ENCODE results near the gene PLA2G2C.
A peak's percentile ranks its signal among the peaks of the same experiment; 100 is the strongest.

Gene PLA2G2C

DNA sequence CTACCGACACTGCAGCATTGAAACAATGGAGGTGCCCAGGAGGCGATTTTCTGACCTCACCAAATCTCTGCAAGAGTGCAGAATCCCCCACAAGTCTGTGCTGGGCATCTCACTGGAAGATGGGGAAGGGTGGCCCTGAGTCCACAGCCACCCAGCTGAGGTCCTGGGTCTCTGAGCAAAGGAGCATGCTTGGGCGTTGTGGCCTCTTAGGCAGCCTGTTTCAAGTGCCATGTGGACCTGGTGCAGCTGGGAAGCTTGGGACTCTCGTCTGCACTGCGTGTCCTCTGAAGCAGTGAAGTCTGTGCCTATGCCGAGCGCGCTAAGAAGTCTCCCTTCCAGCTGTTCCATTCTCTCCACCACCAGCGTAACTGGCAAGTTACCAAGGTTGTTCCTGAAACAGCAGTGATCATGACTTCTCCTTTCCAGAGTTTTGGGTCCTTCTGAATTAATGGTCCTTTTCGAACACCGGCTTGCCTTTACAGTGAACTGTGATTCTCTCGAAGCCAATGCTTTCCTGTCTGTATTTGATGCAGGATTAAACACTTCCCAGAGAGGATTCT, 5.0 kb upstream of the PLA2G2C start:
- no peak overlapping the region for H3K4me3 ChIP-seq (ENCODE audit: low read depth in 1 of 2, low read length in 2 of 2)
- no peaks in the 10 kb centered on the region for H3K27me3 ChIP-seq (ENCODE audit: low read depth, low read length)
- H3K27ac ChIP-seq (ENCODE audit: low read length): no peak overlapping the region
- H3K9me3 ChIP-seq (ENCODE audit: control insufficient read depth in 1 of 2, low read length in 2 of 2): no peaks in the 10 kb centered on the region
- peaks cover 16 to 20% of the 10 kb centered on the region in 2 donors for H3K4me1 ChIP-seq (ENCODE audit: control insufficient read depth in 1 of 2, insufficient read depth in 2 of 2, low read length in 2 of 2)
- H3K36me3 ChIP-seq (ENCODE audit: control insufficient read depth in 1 of 2, insufficient read depth in 2 of 2, low read length in 2 of 2): peaks cover 0 to 6% of the 10 kb centered on the region in 2 donors

DNA sequence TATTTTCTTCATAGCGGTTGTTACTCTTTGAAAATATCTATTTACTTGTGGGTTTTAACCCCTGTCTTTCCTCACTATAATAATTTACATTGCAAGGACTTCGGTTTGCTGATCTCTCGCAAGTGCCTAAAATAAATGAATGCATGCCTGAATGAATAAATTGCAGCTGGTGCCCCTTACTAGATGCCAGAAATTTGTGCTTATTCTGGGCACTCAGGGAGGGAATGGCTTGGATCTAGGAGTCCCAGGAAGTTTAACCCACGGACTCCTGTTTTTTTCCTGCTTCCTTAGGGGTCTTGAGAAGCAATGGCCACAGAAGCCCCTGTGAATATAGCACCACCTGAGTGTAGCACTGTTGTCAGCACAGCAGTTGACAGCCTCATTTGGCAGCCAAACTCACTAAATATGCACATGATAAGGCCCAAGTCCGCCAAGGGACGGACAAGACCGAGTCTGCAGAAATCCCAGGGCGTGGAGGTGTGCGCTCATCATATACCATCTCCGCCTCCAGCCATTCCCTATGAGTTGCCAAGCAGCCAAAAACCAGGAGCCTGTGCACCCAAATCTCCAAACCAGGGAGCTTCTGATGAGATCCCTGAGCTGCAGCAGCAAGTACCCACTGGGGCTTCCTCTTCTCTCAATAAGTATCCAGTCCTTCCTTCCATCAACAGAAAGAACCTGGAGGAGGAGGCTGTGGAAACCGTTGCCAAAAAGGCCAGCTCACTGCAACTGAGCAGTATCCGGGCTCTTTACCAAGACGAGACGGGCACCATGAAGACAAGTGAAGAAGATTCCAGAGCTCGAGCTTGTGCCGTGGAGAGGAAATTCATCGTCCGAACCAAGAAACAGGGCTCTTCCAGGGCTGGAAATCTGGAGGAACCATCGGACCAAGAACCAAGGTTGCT, 4.2 kb upstream of the PLA2G2C start:
- Histone ChIP-seq H3K4me1 (ENCODE audit: control insufficient read depth in 1 of 2, insufficient read depth in 2 of 2, low read length in 2 of 2) (peaks cover 17 to 20% of the 10 kb centered on the region in 2 donors), H3K27ac (ENCODE audit: low read length) (no peak overlapping the region), H3K36me3 (ENCODE audit: control insufficient read depth in 1 of 2, insufficient read depth in 2 of 2, low read length in 2 of 2) (peaks cover 0 to 6% of the 10 kb centered on the region in 2 donors), H3K4me3 (ENCODE audit: low read depth in 1 of 2, low read length in 2 of 2) (no peak overlapping the region), H3K27me3 (ENCODE audit: low read depth, low read length) (no peaks in the 10 kb centered on the region), H3K9me3 (ENCODE audit: control insufficient read depth in 1 of 2, low read length in 2 of 2) (no peaks in the 10 kb centered on the region)

- Histone ChIP-seq H3K4me3 (ENCODE audit: low read depth in 1 of 2, low read length in 2 of 2) (no peak overlapping the region), H3K9me3 (ENCODE audit: control insufficient read depth in 1 of 2, low read length in 2 of 2) (no peaks in the 10 kb centered on the region), H3K27ac (ENCODE audit: low read length) (no peak overlapping the region), H3K36me3 (ENCODE audit: control insufficient read depth in 1 of 2, insufficient read depth in 2 of 2, low read length in 2 of 2) (peaks cover 0 to 6% of the 10 kb centered on the region in 2 donors), H3K4me1 (ENCODE audit: control insufficient read depth in 1 of 2, insufficient read depth in 2 of 2, low read length in 2 of 2) (peaks cover 12 to 17% of the 10 kb centered on the region in 2 donors), H3K27me3 (ENCODE audit: low read depth, low read length) (no peaks in the 10 kb centered on the region)
Measured at GRCh38 chr1:20189664-20190063, 3.3 kb upstream of the PLA2G2C start.

DNA sequence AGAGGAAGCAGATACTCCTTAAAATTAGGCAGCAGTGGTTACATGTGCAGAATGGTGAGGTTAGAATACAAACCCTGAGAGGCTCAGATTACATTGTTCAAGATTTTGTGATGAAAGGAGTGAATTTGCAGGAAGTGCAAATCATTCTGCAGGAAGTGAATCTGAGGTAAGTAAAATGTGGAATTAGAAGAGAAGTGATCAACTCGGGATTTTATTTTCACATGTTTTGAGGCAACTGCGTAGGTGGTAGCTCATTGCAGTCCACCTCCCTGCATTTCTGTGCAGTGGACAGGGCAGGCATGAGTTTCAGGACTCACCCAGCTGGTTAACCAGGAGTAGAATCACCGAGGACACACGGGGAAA, 2.1 kb upstream of the PLA2G2C start:
- H3K4me3 ChIP-seq (ENCODE audit: low read depth in 1 of 2, low read length in 2 of 2): no peak overlapping the region
- no peaks in the 10 kb centered on the region for H3K27me3 ChIP-seq (ENCODE audit: low read depth, low read length)
- H3K36me3 ChIP-seq (ENCODE audit: control insufficient read depth in 1 of 2, insufficient read depth in 2 of 2, low read length in 2 of 2): peaks cover 0 to 6% of the 10 kb centered on the region in 2 donors
- peak overlapping the region; percentile 82 for H3K27ac ChIP-seq (ENCODE audit: low read length)
- no peaks in the 10 kb centered on the region for H3K9me3 ChIP-seq (ENCODE audit: control insufficient read depth in 1 of 2, low read length in 2 of 2)
- H3K4me1 ChIP-seq (ENCODE audit: control insufficient read depth in 1 of 2, insufficient read depth in 2 of 2, low read length in 2 of 2): peaks cover 7 to 19% of the 10 kb centered on the region in 2 donors

DNA sequence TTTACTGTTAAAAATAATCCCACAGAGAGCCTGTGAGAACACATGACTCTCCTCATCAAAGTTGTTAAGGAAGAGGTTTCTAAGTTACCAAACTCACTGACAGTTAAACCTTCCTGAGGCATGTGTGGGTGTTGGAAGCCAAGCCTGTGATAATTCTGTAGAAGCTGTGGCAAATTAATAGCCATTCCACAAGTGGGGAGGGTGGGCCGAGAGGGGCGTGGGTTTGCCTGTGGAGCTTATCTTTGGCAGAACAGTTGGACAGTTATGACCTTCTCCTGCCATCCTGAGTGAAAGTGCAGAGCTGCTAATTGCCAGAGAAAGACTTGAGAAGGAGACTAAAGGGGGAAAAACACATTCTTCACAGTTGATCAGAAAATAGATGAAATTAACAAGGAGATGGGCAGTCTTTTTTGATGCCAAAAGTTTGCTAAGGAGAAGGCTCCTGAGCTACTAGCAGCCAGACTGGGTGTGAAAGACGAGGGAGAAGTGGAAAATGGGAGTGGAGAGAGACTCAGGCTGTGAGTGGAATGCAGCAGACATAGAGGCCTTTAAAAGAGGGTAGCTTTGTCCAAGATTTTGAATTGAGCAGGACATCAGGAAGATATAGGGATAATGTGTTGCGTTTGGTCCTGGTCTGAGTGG, 1.6 kb upstream of the PLA2G2C start:
- H3K27me3 ChIP-seq (ENCODE audit: low read depth, low read length): no peaks in the 10 kb centered on the region
- H3K27ac ChIP-seq (ENCODE audit: low read length): peak overlapping the region; percentile 82
- no peak overlapping the region for H3K4me3 ChIP-seq (ENCODE audit: low read depth in 1 of 2, low read length in 2 of 2)
- peaks cover 7 to 22% of the 10 kb centered on the region in 2 donors for H3K4me1 ChIP-seq (ENCODE audit: control insufficient read depth in 1 of 2, insufficient read depth in 2 of 2, low read length in 2 of 2)
- H3K36me3 ChIP-seq (ENCODE audit: control insufficient read depth in 1 of 2, insufficient read depth in 2 of 2, low read length in 2 of 2): peaks cover 0 to 6% of the 10 kb centered on the region in 2 donors
- no peaks in the 10 kb centered on the region for H3K9me3 ChIP-seq (ENCODE audit: control insufficient read depth in 1 of 2, low read length in 2 of 2)

DNA sequence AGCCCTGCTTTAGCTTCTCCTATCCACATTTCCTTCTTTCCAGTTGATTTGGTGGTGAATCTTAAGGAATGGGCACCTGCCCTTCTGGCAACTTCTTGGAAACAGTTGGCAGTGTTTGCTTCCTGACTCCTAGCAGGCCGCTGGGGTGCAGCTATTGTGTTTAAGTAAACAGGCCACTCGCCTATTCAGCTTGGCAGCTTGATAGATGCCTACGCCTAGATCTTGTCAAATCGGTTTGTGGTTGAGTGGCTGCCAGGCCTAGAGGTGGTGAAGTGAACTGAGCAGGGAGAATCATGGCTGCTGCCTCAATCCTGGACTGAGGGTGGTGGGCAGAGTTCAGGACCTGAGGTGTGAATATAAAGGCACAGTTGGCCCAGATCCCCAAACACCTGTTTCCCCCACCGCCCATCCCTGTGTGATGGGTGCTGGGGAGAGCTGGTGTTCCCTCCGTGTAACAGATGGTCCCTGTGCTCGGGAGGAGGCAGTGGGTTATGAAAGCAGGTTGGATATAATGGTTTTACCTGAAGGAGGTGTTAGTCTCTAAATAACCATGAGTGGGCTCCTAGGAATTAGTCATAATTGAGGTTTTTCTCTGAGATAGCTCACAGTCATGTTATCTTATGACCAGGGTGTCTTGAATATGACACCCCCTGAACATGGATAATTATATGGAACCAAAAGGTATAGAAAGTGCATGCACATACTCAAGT, 940 bp upstream of the PLA2G2C start:
- Histone ChIP-seq H3K4me1 (ENCODE audit: control insufficient read depth in 1 of 2, insufficient read depth in 2 of 2, low read length in 2 of 2) (peaks cover 7 to 22% of the 10 kb centered on the region in 2 donors), H3K27ac (ENCODE audit: low read length) (peak overlapping the region; percentile 82)

DNA sequence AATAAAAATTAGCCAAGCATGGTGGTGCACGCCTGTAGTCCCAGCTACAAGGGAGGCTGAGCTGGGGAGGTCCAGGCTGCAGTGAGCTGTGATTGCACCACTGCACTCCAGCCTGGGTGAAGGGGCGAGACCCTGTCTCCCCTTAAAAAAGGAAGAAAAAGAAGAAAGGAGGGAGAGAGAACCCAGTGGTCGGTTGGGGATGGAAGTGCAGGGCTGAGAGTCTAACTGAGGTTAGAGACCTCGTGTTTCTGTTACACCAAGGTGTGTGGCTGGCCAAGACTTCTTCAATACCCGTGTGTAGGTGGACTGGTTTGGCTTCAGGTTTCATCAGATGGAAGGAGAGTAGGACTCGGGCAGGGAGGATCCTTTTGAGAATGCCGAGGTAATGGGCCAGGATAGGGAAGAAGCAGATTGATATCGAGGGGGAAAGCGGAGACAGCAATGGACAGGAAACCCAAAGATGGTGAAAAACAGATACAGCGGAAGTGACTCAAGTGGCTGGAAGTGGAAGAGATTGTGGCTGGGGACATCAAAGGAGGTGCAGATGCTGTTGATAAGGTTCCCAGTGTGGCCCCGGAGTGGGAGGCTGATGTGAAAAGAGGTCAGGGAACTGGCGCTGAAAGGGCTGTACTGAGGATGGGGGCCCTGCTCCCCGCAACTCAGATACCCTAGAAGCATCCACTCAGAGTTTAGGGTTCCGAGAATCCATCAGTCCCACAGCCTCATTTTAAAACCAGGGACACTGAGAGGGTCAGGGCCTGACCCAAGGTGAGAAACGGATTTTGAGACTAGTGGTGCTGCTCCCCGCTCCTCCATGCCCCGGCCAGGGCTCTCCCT, 1.1 kb downstream of the PLA2G2C start:
- H3K4me3 ChIP-seq (ENCODE audit: low read depth in 1 of 2, low read length in 2 of 2): peak overlapping the region; percentile 33 to 64

More for the DNA sequence above, 940 bp upstream of the PLA2G2C start:
- no peaks in the 10 kb centered on the region for H3K9me3 ChIP-seq (ENCODE audit: control insufficient read depth in 1 of 2, low read length in 2 of 2)
- peaks cover 0 to 6% of the 10 kb centered on the region in 2 donors for H3K36me3 ChIP-seq (ENCODE audit: control insufficient read depth in 1 of 2, insufficient read depth in 2 of 2, low read length in 2 of 2)
- H3K27me3 ChIP-seq (ENCODE audit: low read depth, low read length): no peaks in the 10 kb centered on the region
- peak overlapping the region in 1 of 2 donors; percentile 64 for H3K4me3 ChIP-seq (ENCODE audit: low read depth in 1 of 2, low read length in 2 of 2)

GRCh38 chr1:20184481-20184900, 1.8 kb downstream of the PLA2G2C start:
- Histone ChIP-seq H3K36me3 (ENCODE audit: control insufficient read depth in 1 of 2, insufficient read depth in 2 of 2, low read length in 2 of 2) (no peaks in the 10 kb centered on the region), H3K27me3 (ENCODE audit: low read depth, low read length) (no peaks in the 10 kb centered on the region), H3K4me3 (ENCODE audit: low read depth in 1 of 2, low read length in 2 of 2) (no peak overlapping the region), H3K9me3 (ENCODE audit: control insufficient read depth in 1 of 2, low read length in 2 of 2) (no peaks in the 10 kb centered on the region), H3K27ac (ENCODE audit: low read length) (peak overlapping the region; percentile 19), H3K4me1 (ENCODE audit: control insufficient read depth in 1 of 2, insufficient read depth in 2 of 2, low read length in 2 of 2) (peaks cover 7 to 18% of the 10 kb centered on the region in 2 donors)

More for the DNA sequence above, 1.1 kb downstream of the PLA2G2C start:
- peaks cover 7 to 19% of the 10 kb centered on the region in 2 donors for H3K4me1 ChIP-seq (ENCODE audit: control insufficient read depth in 1 of 2, insufficient read depth in 2 of 2, low read length in 2 of 2)
- H3K9me3 ChIP-seq (ENCODE audit: control insufficient read depth in 1 of 2, low read length in 2 of 2): no peaks in the 10 kb centered on the region
- no peaks in the 10 kb centered on the region for H3K36me3 ChIP-seq (ENCODE audit: control insufficient read depth in 1 of 2, insufficient read depth in 2 of 2, low read length in 2 of 2)
- peak overlapping the region; percentile 76 for H3K27ac ChIP-seq (ENCODE audit: low read length)
- H3K27me3 ChIP-seq (ENCODE audit: low read depth, low read length): no peaks in the 10 kb centered on the region

GRCh38 chr1:20183616-20184271, 2.6 kb downstream of the PLA2G2C start:
- no peaks in the 10 kb centered on the region for H3K9me3 ChIP-seq (ENCODE audit: control insufficient read depth in 1 of 2, low read length in 2 of 2)
- H3K36me3 ChIP-seq (ENCODE audit: control insufficient read depth in 1 of 2, insufficient read depth in 2 of 2, low read length in 2 of 2): no peaks in the 10 kb centered on the region
- H3K4me1 ChIP-seq (ENCODE audit: control insufficient read depth in 1 of 2, insufficient read depth in 2 of 2, low read length in 2 of 2): peaks cover 7 to 11% of the 10 kb centered on the region in 2 donors
- no peaks in the 10 kb centered on the region for H3K27me3 ChIP-seq (ENCODE audit: low read depth, low read length)
- H3K4me3 ChIP-seq (ENCODE audit: low read depth in 1 of 2, low read length in 2 of 2): no peak overlapping the region
- peak overlapping the region; percentile 57 for H3K27ac ChIP-seq (ENCODE audit: low read length)

DNA sequence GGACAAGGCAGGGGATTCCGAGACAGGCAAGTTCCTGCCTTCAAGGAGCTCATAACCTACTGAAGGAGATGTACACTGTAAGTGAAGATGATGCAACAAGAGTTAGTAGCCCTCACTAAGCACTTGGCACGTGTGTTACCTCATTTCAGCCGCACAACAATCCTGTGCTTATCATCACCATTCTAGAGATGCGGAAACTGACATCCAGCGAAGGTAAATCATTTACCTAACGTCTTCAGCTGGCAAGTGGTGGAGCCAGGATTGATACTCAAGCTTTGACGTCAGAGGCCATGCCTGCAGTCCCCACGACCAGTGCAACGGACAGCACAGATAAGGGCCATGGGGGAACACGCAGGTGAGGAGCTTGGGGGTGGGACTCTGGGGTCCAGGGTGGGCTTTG, 3.3 kb downstream of the PLA2G2C start:
- no peaks in the 10 kb centered on the region for H3K27me3 ChIP-seq (ENCODE audit: low read depth, low read length)
- no peaks in the 10 kb centered on the region for H3K36me3 ChIP-seq (ENCODE audit: control insufficient read depth in 1 of 2, insufficient read depth in 2 of 2, low read length in 2 of 2)
- peak overlapping the region; percentile 57 for H3K27ac ChIP-seq (ENCODE audit: low read length)
- no peaks in the 10 kb centered on the region for H3K9me3 ChIP-seq (ENCODE audit: control insufficient read depth in 1 of 2, low read length in 2 of 2)
- no peak overlapping the region for H3K4me3 ChIP-seq (ENCODE audit: low read depth in 1 of 2, low read length in 2 of 2)
- H3K4me1 ChIP-seq (ENCODE audit: control insufficient read depth in 1 of 2, insufficient read depth in 2 of 2, low read length in 2 of 2): peaks cover 3 to 8% of the 10 kb centered on the region in 2 donors

Data from muscle layer of duodenum (tissue), 2 donors.